Hematopoietic multipotent progenitor cell treated with erythropoietin and hydrocortisone succinate and interleukin-3 and kit ligand, for 17 days (in vitro differentiated cells): ENCODE measurements around the gene FAM120B.

Experiments used
- DNase-seq: peaks from one replicate; pipeline ENCODE4 v3.0.0-alpha.2; 2015; ENCODE audit warnings: low spot score

FAM120B gene

DNA sequence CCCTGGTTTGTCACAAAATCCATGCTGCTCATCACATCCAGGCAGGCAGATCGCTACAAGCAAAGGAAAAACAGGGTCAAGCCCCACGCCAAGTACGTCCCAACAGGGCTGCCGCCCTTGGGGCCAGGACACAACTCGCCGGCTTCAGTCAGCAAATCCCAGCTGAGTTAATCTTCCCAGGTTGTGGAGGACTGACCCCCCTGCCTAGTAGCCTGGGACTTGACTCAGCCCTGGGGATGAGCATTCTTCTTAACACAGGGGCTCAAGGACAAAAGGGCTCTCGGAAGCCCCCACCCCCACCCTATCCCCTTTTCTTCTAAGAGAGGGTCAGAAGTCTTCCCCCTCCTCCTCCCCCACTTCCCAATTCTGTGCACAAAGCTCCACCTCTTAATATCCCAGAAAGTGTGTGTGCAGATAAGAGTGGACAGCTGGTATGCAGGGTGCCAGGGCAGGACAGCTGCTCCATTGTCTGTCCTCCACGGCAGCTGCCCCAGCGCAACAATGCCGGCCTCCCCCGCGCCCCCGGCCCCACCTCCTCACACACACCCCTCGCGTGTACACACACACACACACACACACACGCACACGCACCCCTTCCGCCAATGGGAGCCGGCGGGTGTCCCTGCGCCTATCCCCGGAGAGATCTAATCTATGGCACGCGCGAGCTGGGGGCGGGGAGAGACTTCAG lies 20.2 kb upstream of the FAM120B start:
- DNase-seq: no peak

DNA sequence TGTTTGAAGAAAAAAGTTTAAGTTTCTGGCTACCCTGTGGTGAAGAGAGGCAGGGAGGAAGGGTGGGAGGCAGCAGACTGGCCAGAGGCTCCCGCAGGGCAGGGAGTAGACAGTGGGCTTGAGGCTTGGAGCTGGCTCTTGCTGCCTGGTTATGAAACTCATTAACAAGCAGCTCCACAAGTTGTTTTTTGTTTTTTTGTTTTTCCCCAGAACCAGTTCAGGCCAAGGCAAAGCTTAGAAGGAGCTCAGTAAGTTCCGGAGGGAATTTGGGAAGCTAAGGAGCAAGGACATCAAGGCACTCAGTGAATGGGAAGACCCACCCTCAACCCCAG lies 19.7 kb upstream of the FAM120B start:
- DNase-seq: no peak

- no peak for DNase-seq
These were observed 19.1 kb upstream of the FAM120B start for GRCh38 chr6:170287371-170287876.

DNA sequence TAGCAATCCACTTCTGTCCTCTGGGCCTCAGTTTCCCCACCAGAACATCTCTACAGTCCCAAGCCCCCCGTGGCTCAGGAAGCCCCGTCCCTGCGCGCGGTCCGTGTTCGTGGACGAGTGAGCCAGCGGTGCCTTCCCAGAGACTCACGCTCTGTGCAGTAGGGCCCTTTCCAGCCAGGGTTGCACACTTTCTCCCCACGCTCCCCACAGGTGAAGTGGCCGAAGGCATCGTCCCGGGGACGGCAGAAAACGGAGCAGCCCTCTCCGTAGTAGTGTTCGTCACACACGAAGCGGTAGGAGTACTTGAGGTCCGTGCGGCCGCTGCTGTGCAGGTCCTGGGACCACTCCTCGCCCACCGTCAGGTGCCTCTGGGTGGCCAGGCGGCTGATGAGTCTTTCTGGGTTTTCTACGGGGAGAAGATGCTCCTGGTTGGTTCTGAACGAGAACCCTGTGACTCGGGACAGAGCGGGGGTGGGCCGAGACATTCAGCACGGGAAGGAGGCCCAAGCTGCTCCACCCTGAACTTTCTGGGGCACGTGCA lies 18.4 kb upstream of the FAM120B start:
- no peak for DNase-seq

DNA sequence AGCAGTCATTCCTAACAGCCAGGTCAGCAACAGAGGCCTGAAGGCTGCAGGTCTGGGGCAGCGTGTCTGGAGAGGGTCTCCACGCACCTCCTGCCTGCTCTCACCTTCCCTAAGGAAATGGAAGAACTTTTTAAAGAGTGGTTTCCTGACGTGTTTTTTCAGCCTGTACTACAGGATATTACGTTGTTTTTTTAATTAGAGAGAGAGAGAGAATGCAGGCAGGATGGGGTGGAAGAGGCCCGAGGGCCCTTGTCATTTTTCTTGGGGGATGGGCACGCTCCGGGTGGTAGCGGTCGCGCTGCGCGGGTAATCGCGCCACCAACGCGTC lies 17.7 kb upstream of the FAM120B start:
- no peak for DNase-seq

DNA sequence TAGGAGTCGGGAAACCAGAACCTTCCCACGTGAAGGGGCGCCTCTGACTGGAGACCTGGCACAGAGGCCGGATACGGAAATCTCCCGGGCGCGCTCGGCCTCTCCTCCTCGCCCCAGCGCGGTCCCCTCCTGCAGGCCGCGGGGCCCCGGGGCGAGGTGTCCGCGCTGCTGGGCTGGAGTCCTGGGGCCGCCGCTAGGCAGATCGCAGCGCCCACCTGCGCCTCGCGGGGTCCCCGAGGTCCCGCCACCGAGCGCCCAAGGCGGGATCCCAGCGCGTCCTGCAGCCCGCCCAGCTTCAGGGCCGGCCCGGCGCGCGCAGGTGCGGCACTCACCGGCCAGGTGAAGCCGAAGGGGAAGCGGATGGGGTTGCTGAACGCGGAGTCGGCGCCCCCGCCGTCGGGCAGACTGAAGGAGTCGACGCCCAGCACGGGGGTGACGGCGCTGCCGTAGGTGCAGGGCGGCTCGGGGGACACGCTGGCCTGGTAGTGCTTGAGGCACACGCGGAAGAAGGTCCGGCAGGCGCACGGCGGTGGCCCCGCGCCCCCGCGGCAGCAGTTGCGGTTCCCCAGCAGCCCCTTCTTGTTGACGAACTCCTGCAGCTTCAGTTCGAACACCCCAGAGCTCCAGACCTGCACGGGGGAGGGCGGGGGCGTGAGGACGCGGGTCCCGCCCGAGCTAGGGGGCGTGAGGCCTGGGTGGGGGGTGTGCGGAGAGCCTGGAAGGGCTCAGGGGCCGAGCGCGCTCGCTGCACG lies 17.2 kb upstream of the FAM120B start:
- no peak for DNase-seq

DNA sequence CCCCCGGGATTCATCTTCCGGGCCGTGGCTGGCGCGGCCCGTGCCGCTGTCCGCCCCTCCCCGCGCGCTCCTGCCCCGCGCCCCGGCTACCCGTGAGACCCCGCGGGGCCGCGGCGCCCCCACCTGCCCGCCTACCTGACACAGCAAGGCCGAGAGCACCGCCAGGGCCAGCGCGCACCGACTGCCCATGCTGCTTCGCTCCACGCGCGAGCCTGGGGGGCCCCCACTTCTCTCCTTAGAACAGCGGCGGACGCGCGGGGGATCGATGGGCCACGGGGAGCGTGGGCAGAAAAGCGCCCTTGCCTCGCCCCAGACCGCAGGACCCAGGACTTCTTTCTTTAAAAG lies 16.6 kb upstream of the FAM120B start:
- no peak for DNase-seq

GRCh38 chr6:170290296-170291128 lies 16.0 kb upstream of the FAM120B start, which contains the start of gene DLL1:
TSS of gene DLL1 (minus strand) at chr6:170291078. CDS start at chr6:170290139, 939 bp downstream.
- DNase-seq: no peak

DNA sequence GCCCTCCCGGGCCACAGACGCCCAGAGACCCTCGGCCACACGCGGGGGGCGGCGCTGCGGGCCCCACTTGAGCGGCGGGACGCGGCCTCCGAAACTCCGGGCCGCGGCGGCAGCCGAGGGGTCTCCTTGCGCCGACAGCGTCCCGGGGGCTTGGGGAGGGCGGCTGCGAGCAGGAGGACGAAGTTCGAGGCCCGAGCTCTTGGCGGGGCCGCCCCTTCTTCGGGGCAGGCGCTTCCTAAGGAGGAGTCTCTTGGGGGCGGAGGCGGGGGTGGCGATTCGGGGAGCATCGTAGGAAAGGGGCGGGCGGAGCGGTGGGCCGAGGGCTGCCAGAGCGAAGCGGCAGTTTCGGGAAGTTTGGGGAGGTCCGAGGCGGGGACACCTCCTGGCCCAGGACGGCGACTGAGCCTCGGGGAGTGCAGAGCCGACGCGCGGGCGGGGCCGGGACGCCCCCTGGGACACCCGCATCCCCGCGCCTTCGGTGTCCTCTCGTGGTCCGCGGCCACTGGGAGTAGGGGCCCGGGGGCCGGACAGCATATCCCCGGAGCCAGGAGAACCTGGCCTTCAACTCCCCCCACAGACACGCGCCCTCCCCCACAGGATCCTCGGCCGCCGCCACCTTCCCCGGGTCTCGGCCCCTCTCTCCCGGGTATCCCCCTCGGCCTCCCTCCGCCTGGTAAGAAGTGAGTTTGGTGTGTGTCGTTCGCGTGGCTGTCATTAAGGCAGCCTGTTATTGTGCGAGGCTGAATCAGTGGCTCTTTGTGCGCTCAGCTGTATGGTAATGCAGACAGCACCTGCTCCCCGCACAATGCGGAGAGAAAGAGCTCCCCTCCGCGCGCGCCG lies 15.1 kb upstream of the FAM120B start:
- DNase-seq: no peak

DNA sequence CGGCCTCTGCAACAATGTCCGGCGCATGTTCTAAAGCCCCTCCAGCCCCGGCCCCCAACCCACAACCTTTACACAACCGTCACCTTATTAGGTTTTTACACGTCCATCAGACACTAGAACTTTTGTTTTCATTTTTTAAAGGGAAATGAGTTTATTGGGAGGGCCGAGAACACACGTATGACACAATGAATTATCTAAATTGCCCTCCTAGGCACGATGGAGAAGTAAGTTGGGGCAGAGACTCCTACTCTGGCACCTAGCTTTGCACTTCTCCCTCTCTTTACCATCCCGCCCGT lies 14.5 kb upstream of the FAM120B start:
- DNase-seq: no peak

DNA sequence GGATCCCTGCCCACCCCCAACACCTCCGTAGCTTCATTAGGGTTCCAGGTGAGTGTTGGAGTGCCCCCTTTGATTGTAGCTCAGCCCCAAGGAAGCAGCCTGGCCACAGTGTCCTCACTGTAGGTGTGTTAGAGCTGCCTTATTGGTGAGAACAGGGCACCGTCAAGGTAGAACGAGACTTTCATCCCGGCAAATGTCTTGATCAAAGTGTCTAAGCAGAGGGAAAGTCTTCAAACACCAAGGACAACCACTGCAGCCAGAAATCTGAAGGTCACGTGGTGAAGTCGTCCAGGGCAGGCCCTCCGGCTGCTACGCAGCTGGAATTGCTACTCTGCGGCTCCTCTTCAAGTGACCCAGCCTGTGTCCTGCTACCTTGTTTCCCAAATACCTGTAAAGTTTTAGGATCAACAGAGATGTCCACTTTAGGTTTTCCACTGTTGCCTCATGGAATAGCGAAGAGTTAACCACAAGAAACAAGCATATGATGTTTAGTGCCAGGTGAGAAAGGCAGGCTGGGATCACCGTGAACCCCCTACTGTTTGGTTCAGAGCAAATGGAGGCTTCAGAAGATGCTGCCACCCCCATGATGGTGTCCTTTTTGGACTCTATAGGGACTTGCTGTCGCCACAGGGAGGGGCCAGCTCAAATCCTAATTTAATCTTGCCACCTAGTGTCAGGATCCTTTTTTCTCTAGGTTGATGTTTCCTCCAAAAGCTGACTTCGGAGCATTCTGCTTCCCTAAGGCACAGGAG lies 14.0 kb upstream of the FAM120B start:
- no peak for DNase-seq

- DNase-seq: no peak
These were observed 13.0 kb upstream of the FAM120B start for GRCh38 chr6:170293341-170294231.

DNA sequence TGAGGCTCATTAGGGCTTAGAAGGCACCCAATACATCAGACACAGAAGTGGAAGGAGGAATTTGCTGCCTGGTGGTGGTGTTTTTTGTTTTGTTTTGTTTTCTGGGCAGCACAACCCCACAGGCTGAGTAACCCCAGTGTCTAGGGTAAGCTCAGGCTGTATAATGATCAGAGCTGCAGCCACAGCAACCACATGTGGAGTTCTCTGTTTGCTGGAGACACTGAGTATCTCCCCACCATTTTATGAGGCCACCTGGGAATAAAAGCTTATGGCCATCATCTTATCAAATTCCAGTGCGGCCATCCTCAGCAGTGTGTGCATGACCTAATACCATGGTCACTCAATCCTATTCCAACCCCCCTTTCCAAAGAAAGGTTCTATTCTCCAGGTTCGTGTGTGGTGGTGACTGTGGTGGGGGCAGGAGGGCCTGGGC lies 12.2 kb upstream of the FAM120B start:
- DNase-seq: no peak

DNA sequence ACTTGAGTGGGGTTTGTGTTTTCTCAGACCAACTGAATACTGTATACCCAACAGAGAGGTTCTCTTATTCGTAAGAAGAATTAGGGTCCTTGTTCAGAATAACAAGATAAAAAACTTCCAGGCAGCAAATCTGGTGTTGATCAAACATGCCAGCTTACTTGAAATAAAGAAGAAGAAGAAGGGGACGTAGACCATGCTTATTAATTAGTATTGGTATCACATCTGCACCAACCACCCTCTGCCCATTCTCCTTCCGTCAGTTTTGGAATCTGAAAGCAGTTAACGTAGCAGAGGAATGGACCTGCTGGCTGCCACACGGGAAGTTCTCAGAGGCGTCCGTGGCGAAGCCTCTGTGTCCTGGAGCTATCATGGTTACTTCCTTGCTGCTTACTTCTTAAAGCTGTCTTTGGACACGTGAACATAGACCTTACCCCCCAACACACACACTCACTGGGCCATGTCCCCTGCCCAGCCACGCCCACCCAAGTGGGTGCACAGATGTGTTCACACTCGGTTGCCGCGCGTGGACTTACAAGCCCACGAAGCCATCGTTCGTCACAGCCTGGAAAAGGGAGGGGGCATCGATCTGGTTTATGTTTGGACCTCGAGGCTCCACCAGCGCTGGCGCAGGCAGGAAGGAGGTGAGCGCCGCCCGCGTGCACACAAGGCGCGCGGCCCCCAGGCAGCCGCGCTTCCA lies 11.6 kb upstream of the FAM120B start:
- DNase-seq: no peak

GRCh38 chr6:170295510-170296422 lies 10.8 kb upstream of the FAM120B start:
- no peak for DNase-seq

DNA sequence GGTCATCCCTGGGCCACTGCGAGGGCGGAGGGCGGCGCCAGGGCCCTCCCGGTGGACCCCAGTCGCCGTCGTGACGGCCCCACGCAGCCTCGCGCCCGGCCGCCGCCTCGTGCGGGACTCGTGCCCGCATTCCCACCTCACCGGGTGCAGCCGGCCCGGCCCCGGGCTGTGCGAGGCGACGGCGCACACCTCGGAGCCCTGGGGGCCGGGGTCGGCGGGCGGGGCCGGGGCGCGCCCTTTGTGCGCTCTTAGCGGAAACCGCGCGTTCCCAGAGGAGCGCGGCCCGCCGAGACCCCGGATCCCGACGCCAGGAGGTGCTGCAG lies 10.2 kb upstream of the FAM120B start:
- DNase-seq: no peak

- DNase-seq: no peak
These were observed 9.6 kb upstream of the FAM120B start for GRCh38 chr6:170296746-170297575.
